Left lobe of liver (tissue), 2 donors: ENCODE measurements around the gene CARS1. TPM values are rescaled to one million over a fixed set of nuclear protein-coding genes. Genes with fewer than 3 reads are reported as not detected.

Source experiments
- ATAC-seq: fragments of 200-7000 bp; cut with Tn5 transposase; one replicate; pipeline ENCODE4 v1.9.1; 2020; ENCODE audit warnings: mild to moderate bottlenecking, moderate library complexity
- DNase-seq: peaks from one replicate; pipeline ENCODE4 v3.0.0-alpha.2; 2020; ENCODE audit warnings: low spot score
- total RNA-seq: library from RNA; stranded (reverse); gene quantifications from one replicate; pipeline ENCODE4 v1.2.1, GENCODE V29; 2021
- donor health status: DM: no; HTN: no; CAD: no; lungs with moderate emphysema.
- donor health status: DM: no; HTN: yes; CAD: no.

The CARS1 gene
- total RNA-seq, 1 donor from 2014 or later: 21.0 TPM

GRCh38 chr11:2968341-2968900 is 88.8 kb downstream of the CARS1 start:
- no peak for DNase-seq
- no peak for ATAC-seq

DNA sequence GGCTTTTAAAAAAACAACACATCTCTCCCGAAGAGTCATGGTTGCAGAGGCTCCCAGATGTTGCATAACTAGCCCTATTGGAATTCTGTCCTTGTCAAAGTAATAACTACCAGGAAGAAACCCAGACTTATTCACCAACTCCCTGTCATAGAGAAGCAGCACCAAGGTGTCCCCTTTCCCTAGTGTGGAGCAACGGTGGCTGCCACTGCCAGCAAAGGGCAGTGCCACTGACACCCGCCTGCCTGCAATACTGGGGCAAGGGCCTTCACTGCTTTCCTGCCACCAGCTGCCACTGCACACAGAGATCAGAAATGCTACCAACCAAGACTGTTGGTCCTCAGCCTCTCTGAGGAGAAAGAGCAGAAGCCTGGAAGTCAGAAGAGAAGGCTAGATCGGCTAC is 92.4 kb downstream of the CARS1 start:
- ATAC-seq (peak; percentile 78), DNase-seq (no peak)

GRCh38 chr11:2963761-2964160 is 93.5 kb downstream of the CARS1 start:
- no peak for ATAC-seq
- DNase-seq: no peak

GRCh38 chr11:2963112-2963754 is 94.0 kb downstream of the CARS1 start:
- no peak for ATAC-seq

GRCh38 chr11:2961080-2961479 is 96.1 kb downstream of the CARS1 start:
- no peak for DNase-seq
- no peak for ATAC-seq

More at GRCh38 chr11:2963112-2963754, 94.0 kb downstream of the CARS1 start:
- DNase-seq: no peak

GRCh38 chr11:2960139-2960538 is 97.1 kb downstream of the CARS1 start:
- no peak for ATAC-seq

GRCh38 chr11:2958251-2958650 is 99.0 kb downstream of the CARS1 start:
- no peak for ATAC-seq
- no peak for DNase-seq

More at GRCh38 chr11:2960139-2960538, 97.1 kb downstream of the CARS1 start:
- DNase-seq: no peak

GRCh38 chr11:2955906-2956476 is 101.2 kb downstream of the CARS1 start:
- ATAC-seq: no peak

DNA sequence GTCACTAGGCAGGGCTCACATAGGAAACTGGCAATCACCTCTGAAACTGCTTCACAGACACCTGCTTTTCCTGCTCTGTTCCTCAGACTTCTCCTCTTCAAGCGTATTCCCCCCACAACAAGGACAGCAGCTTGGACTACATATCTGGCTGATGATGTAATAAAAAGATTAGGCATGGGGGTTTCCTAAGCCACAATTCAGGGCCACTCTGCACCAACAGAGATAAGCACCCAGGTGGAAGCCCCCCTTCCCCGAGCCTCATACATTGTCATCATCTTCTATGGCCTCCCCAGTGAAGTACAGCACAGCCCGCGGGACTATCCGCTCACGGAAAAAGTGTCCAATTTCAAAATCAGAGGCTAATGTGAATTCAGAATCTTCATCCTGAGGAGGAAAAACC is 103.0 kb downstream of the CARS1 start:
- ATAC-seq (no peak), DNase-seq (no peak)

More at GRCh38 chr11:2955906-2956476, 101.2 kb downstream of the CARS1 start:
- no peak for DNase-seq

DNA sequence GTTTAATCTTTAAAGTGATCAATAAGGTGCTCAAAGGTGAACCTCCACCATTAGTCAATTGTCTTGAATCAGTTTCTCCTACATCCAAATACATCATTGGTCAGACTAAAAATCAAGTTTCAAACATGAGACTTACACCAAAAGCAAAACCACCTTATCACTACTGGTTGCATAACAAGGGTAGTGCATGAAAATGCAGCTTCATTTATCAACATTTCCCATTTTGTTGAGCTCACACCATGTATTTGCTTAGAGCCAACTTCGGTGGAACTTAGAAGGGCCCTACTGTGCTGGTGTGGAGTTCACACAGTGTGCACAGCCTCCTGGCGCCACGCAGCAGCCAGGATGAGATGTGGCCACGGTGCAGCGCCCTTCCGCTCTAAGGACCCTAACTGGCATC is 104.9 kb downstream of the CARS1 start:
- ATAC-seq (no peak), DNase-seq (no peak)

- ATAC-seq: no peak
- no peak for DNase-seq
Observed at GRCh38 chr11:2951231-2952110, 105.8 kb downstream of the CARS1 start.

Other genes with a start within 250 kb of the CARS1 start
- 8.4 TPM for gene CDKN1C, start 171.6 kb downstream of the CARS1 start, total RNA-seq
- gene PHLDA2, start 128.0 kb downstream of the CARS1 start, total RNA-seq: 1.3 TPM
- gene NAP1L4, start 65.1 kb downstream of the CARS1 start, total RNA-seq: 42.2 TPM
- 3.6 TPM for gene OSBPL5, start 107.9 kb upstream of the CARS1 start, total RNA-seq
- gene MRGPRG, start 161.4 kb upstream of the CARS1 start, total RNA-seq: not detected
- gene MRGPRE, start 175.0 kb upstream of the CARS1 start, total RNA-seq: not detected